Spleen (tissue), 7 donors: ENCODE results near the gene DUS2.
"Not testable (repeated sequence)": the region's sequence is repeated elsewhere in the genome, so short reads cannot be mapped to it uniquely, and the experiment has no call there.

Experiments used
- CTCF ChIP-seq, 11 experiments: fragments of 200-600 bp in 7 of 11; fragments of 450-650 bp in 4 of 11; sonication (generic) in 4 of 11; IDR thresholded peaks in 8 of 11; conservative IDR thresholded peaks in 3 of 11; 1 replicate in 7 of 11; 2 replicates in 4 of 11; pipeline versions ENCODE4 v1.4.0 to v1.8.0; 2016 to 2021; ENCODE audit warnings: antibody characterized with exemption in 11 of 11, inconsistent platforms in 4 of 11, mild to moderate bottlenecking in 1 of 11
- POLR2A ChIP-seq, 3 donors: fragments of 450-650 bp; IDR thresholded peaks; one replicate each; pipeline ENCODE4 v1.5.1; 2017; ENCODE audit warnings: antibody characterized with exemption in 3 of 3, mild to moderate bottlenecking in 1 of 3
- POLR2AphosphoS5 ChIP-seq, 3 donors: sonication (generic); formaldehyde crosslinking; IDR thresholded peaks; one replicate each; pipeline ENCODE4 v1.5.1; 2017; ENCODE audit warnings: antibody characterized with exemption in 3 of 3
- donor health status: DM: no; HTN: no; CAD: no; lungs with moderate emphysema.
- donor health status: DM: no; HTN: no; CAD: no.
- donor health status: DM: no; HTN: no; CAD: no.

DNA sequence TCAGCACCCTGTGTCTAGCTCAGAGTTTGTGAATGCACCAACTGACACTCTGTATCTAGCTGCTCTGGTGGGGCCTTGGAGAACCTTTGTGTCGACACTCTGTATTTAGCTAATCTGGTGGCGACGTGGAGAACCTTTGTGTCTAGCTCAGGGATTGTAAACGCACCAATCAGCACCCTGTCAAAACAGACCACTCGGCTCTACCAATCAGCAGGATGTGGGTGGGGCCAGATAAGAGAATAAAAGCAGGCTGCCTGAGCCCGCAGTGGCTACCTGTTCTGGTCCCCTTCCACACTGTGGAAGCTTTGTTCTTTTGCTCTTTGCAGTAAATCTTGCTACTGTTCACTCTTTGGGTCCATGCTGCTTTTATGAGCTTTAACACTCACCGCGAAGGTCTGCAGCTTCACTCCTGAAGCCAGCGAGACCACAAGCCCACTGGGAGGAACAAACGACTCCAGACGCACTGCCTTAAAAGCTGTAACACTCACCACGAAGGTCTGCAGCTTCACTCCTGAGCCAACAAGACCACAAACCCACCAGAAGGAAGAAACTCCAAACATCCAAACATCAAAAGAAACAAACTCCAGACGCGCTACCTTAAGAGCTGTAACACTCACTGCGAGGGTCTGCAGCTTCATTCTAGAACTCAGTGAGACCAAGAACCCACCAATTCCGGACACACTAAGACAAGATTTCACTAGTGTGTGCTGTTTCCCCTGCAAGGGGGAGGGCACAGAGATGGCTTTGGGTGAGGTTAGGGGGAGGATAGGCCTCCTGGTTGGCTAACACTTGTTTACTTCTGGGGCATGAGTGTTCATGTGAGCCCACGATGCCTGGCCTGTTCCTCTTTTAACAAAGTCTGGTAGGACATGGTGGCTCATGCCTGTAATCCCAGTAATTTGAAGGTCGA is 24.1 kb upstream of the DUS2 start, which contains the start of gene DPEP2:
- not testable (repeated sequence) for TF ChIP-seq CTCF (IDR thresholded peaks at IDR 0.05 in 8 of 11, conservative IDR thresholded peaks at IDR 0.05 in 3 of 11)
- TF ChIP-seq POLR2A (IDR thresholded peaks at IDR 0.05) = peak in 1 of 3 donors; percentile 23
- TF ChIP-seq POLR2AphosphoS5 (IDR thresholded peaks at IDR 0.05) = peak in 2 of 3 donors; percentile 35 to 93
